NCI-H82 treated with DMSO at 0.1 percent for 48 hours (cell line): ENCODE measurements around the gene GUCY1A1.

ENCODE experiments used
- DNase-seq: peaks from one replicate; lab custom pipeline; 2025; ENCODE audit not compliant: unreplicated experiment; lab: John Stamatoyannopoulos, UW

The GUCY1A1 gene

GRCh38 chr4:155772459-155773195 is 106.0 kb downstream of the GUCY1A1 start:
- no peak for DNase-seq

GRCh38 chr4:155773196-155773800 is 106.7 kb downstream of the GUCY1A1 start:
- DNase-seq: no peak

GRCh38 chr4:155774033-155774432 is 107.4 kb downstream of the GUCY1A1 start:
- DNase-seq: no peak

DNA sequence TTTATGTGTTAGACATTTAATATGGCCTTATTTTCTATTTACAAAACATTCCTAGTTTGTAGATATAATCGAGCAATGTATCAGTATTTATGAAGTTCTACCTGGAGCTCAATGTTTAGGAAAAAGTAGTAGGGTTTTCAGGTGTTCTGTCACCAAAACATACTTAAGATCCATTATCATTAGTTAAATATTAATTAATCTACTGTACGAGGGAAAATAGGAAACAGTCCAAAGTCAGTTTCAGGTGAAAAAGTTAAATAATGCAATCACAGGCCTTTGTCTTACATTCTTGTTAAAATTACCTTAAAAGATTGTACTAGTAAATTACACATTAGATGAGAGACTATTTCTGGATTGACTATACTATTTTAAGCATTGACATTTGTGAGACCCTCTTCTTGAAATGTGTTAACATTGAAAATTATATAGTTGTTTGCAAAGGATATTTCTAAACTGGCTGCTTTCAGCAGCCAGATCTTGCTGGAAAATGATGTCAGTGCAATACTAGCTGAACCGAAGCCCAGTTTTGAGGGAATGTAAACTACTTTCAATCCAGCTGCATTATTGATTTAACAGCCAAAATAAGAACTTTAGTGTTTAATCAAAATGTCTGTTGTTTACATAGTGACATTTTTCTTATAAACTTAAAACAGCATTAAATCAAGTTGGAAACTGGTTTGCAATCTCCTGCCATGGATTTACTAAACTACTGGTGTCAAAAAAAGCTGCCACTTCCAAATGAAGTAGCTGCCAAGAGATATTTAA is 111.5 kb downstream of the GUCY1A1 start:
- DNase-seq: no peak

DNA sequence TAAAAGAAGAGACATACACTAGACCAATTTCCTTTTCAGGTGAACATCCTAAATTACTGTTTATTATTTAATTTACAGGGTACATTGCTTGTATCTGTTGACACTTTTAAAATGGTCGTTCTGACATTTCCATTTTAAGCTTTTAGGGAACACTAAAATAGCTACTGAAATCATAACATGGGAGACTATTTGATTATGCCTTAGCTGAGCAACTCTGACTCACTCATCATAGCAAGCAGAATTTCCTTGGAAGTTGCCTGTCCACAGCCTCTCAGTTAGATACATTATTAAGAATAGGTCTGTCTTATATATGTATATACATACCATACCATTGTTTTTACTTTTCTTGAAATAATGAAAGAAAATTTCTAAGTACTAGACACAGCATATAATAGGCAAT is 114.1 kb downstream of the GUCY1A1 start:
- DNase-seq: no peak

- no peak for DNase-seq
Observed at GRCh38 chr4:155781249-155781831, 114.7 kb downstream of the GUCY1A1 start.
